ENCODE results near the gene ZNF497. TPM values are rescaled to one million over a fixed set of nuclear protein-coding genes. Genes with fewer than 3 reads are reported as not detected.

ZNF497 gene
- total and polyA plus RNA-seq, 2 of the 13 experiments (the other 11 are each of a cell fraction or from before 2014, with no cell fraction given) = 1.5 to 1.9 TPM

GRCh38 chr19:58305065-58305931 is 57.3 kb downstream of the ZNF497 start, which contains the start of gene ERVK3-1 (continued):
- peak; percentile 24; the same call in 1 of the 2 replicates for TF ChIP-seq E2F1 (CRISPR knock-in tag; IDR thresholded peaks at IDR 0.05)
- TF ChIP-seq SALL2 (CRISPR knock-in tag; IDR thresholded peaks at IDR 0.05) = peak; percentile 94
- 0 out of 2 replicates have a peak, but pooled peaks have one; percentile 29 for TF ChIP-seq ZBTB7B (CRISPR knock-in tag; IDR thresholded peaks at IDR 0.05)
- peak; percentile 69; the same call in 1 of the 2 replicates for TF ChIP-seq ZNF777 (CRISPR knock-in tag; IDR thresholded peaks at IDR 0.05)
- peak; percentile 99 for TF ChIP-seq IRF2 (CRISPR knock-in tag; IDR thresholded peaks at IDR 0.05)
- TF ChIP-seq ADNP (CRISPR knock-in tag; IDR thresholded peaks at IDR 0.05) = no peak
- peak; percentile 62; the same call in 1 of the 2 replicates for TF ChIP-seq ZBTB25 (CRISPR knock-in tag; IDR thresholded peaks at IDR 0.05)
- TF ChIP-seq MYC (CRISPR knock-in tag; IDR thresholded peaks at IDR 0.05; ENCODE audit: borderline replicate concordance) = peak; percentile 85; the same call in 1 of the 2 replicates
- TF ChIP-seq AGO1 (IDR thresholded peaks at IDR 0.05; ENCODE audit: low read depth, low read length, poor library complexity, severe bottlenecking) = peak; percentile 92
- TF ChIP-seq ZNF619 (CRISPR knock-in tag; IDR thresholded peaks at IDR 0.05) = peak; percentile 90; the same call in 1 of the 2 replicates
- peak; percentile 82 for TF ChIP-seq DMAP1 (CRISPR knock-in tag; IDR thresholded peaks at IDR 0.05)
- no peak for TF ChIP-seq ZNF644 (CRISPR knock-in tag; IDR thresholded peaks at IDR 0.05; ENCODE audit: low read depth)
- peak; percentile 97 for TF ChIP-seq ZNF574 (CRISPR knock-in tag; IDR thresholded peaks at IDR 0.05)
- TF ChIP-seq ZFP36L2 (CRISPR knock-in tag; IDR thresholded peaks at IDR 0.05) = no peak
- TF ChIP-seq KMT2B (CRISPR knock-in tag; IDR thresholded peaks at IDR 0.05) = peak; percentile 97
- TF ChIP-seq ZNF138 (CRISPR knock-in tag; IDR thresholded peaks at IDR 0.05; ENCODE audit: low read depth) = peak; percentile 49; the same call in 1 of the 2 replicates
- TF ChIP-seq ELF1 (CRISPR knock-in tag; IDR thresholded peaks at IDR 0.05) = peak; percentile 100
- TF ChIP-seq POGK (CRISPR knock-in tag; conservative IDR thresholded peaks at IDR 0.05) = peak; percentile 90
- no peak for TF ChIP-seq SP1 (IDR thresholded peaks at IDR 0.05)
- 0 out of 2 replicates have a peak, but pooled peaks have one; percentile 2 for TF ChIP-seq SP1 (CRISPR knock-in tag; IDR thresholded peaks at IDR 0.05)
- peak; percentile 81 for TF ChIP-seq IRF9 (CRISPR knock-in tag; IDR thresholded peaks at IDR 0.05; ENCODE audit: borderline replicate concordance)
- 0 out of 2 replicates have a peak, but pooled peaks have one; percentile 8 for TF ChIP-seq STAG1 (CRISPR knock-in tag; IDR thresholded peaks at IDR 0.05)
